ENCODE data around the gene GRK4. TPM values are rescaled to one million over a fixed set of nuclear protein-coding genes. Genes with fewer than 3 reads are reported as not detected.

Gene GRK4
- total RNA-seq, 1 donor from 2014 or later = 9.3 TPM

GRCh38 chr4:3077796-3078195 is 114.4 kb downstream of the GRK4 start:
- Mint-ChIP-seq H3K9me3 (no peaks in the 10 kb centered on the region), H3K27ac (no peak overlapping the region), H3K4me1 (ENCODE audit: unreplicated experiment) (peaks cover 26% of the 10 kb centered on the region), H3K36me3 (peaks cover 6% of the 10 kb centered on the region), H3K4me3 (peak overlapping the region; percentile 66), H3K27me3 (no peaks in the 10 kb centered on the region)
- no peak for TF ChIP-seq CTCF (conservative IDR thresholded peaks at IDR 0.05)
- DNase-seq (ENCODE audit: extremely low spot score, unreplicated experiment) = no peak

- H3K9me3 Mint-ChIP-seq = peaks cover 4% of the 10 kb centered on the region
- no peaks in the 10 kb centered on the region for H3K27me3 Mint-ChIP-seq
- H3K4me1 Mint-ChIP-seq (ENCODE audit: unreplicated experiment) = peaks cover 32% of the 10 kb centered on the region
- DNase-seq (ENCODE audit: extremely low spot score, unreplicated experiment) = no peak
- peaks cover 11% of the 10 kb centered on the region for H3K36me3 Mint-ChIP-seq
- no peak for TF ChIP-seq CTCF (conservative IDR thresholded peaks at IDR 0.05)
- no peak overlapping the region for H3K4me3 Mint-ChIP-seq
- peak overlapping the region; percentile 8 for H3K27ac Mint-ChIP-seq
These were observed 116.3 kb downstream of the GRK4 start for GRCh38 chr4:3079694-3080123.

GRCh38 chr4:3082925-3083515 is 119.6 kb downstream of the GRK4 start:
- no peaks in the 10 kb centered on the region for H3K27me3 Mint-ChIP-seq
- H3K27ac Mint-ChIP-seq = no peak overlapping the region
- peaks cover 4% of the 10 kb centered on the region for H3K9me3 Mint-ChIP-seq
- H3K36me3 Mint-ChIP-seq = peaks cover 16% of the 10 kb centered on the region
- peak overlapping the region; percentile 12 for H3K4me3 Mint-ChIP-seq
- peaks cover 30% of the 10 kb centered on the region for H3K4me1 Mint-ChIP-seq (ENCODE audit: unreplicated experiment)
- TF ChIP-seq CTCF (conservative IDR thresholded peaks at IDR 0.05) = no peak
- DNase-seq (ENCODE audit: extremely low spot score, unreplicated experiment) = no peak

GRCh38 chr4:3083732-3084131 is 120.4 kb downstream of the GRK4 start:
- Mint-ChIP-seq H3K4me1 (ENCODE audit: unreplicated experiment) (peaks cover 27% of the 10 kb centered on the region), H3K27me3 (no peaks in the 10 kb centered on the region), H3K36me3 (peaks cover 22% of the 10 kb centered on the region), H3K9me3 (peaks cover 4% of the 10 kb centered on the region), H3K4me3 (peak overlapping the region; percentile 44), H3K27ac (peak overlapping the region; percentile 61)
- DNase-seq (ENCODE audit: extremely low spot score, unreplicated experiment) = no peak
- no peak for TF ChIP-seq CTCF (conservative IDR thresholded peaks at IDR 0.05)

- no peak for TF ChIP-seq CTCF (conservative IDR thresholded peaks at IDR 0.05)
- peak overlapping the region; percentile 71 for H3K4me3 Mint-ChIP-seq
- no peaks in the 10 kb centered on the region for H3K27me3 Mint-ChIP-seq
- peak overlapping the region; percentile 75 for H3K27ac Mint-ChIP-seq
- peaks cover 28% of the 10 kb centered on the region for H3K36me3 Mint-ChIP-seq
- peaks cover 4% of the 10 kb centered on the region for H3K9me3 Mint-ChIP-seq
- peaks cover 22% of the 10 kb centered on the region for H3K4me1 Mint-ChIP-seq (ENCODE audit: unreplicated experiment)
- DNase-seq (ENCODE audit: extremely low spot score, unreplicated experiment) = no peak
These were observed 122.7 kb downstream of the GRK4 start for GRCh38 chr4:3085948-3086670.
